ENCODE data around the gene GFRA1.

GFRA1 gene

GRCh38 chr10:116024271-116024878, 248.6 kb downstream of the GFRA1 start:
- H3K9me3 Mint-ChIP-seq = peaks cover 3% of the 10 kb centered on the region
- no peak overlapping the region for H3K27ac Mint-ChIP-seq
- H3K4me1 Mint-ChIP-seq (ENCODE audit: low read depth) = no peaks in the 10 kb centered on the region
- no peak overlapping the region for H3K4me3 Mint-ChIP-seq
- no peak for DNase-seq
- H3K36me3 Mint-ChIP-seq (ENCODE audit: low read depth) = no peaks in the 10 kb centered on the region
- H3K27me3 Mint-ChIP-seq = no peaks in the 10 kb centered on the region

GRCh38 chr10:116017405-116017804, 255.6 kb downstream of the GFRA1 start:
- Mint-ChIP-seq H3K4me1 (ENCODE audit: low read depth) (no peaks in the 10 kb centered on the region), H3K9me3 (peaks cover 7% of the 10 kb centered on the region), H3K27ac (no peak overlapping the region), H3K36me3 (ENCODE audit: low read depth) (no peaks in the 10 kb centered on the region), H3K27me3 (no peaks in the 10 kb centered on the region), H3K4me3 (no peak overlapping the region)
- no peak for DNase-seq

GRCh38 chr10:116015583-116016333, 257.2 kb downstream of the GFRA1 start:
- H3K27me3 Mint-ChIP-seq = no peaks in the 10 kb centered on the region
- H3K4me3 Mint-ChIP-seq = no peak overlapping the region
- no peak for DNase-seq
- peaks cover 7% of the 10 kb centered on the region for H3K9me3 Mint-ChIP-seq
- no peak overlapping the region for H3K27ac Mint-ChIP-seq
- H3K36me3 Mint-ChIP-seq (ENCODE audit: low read depth) = no peaks in the 10 kb centered on the region
- H3K4me1 Mint-ChIP-seq (ENCODE audit: low read depth) = no peaks in the 10 kb centered on the region

GRCh38 chr10:116014871-116015582, 258.0 kb downstream of the GFRA1 start:
- DNase-seq = no peak
- Mint-ChIP-seq H3K4me1 (ENCODE audit: low read depth) (no peaks in the 10 kb centered on the region), H3K27ac (no peak overlapping the region), H3K27me3 (no peaks in the 10 kb centered on the region), H3K9me3 (peaks cover 7% of the 10 kb centered on the region), H3K4me3 (no peak overlapping the region), H3K36me3 (ENCODE audit: low read depth) (no peaks in the 10 kb centered on the region)

GRCh38 chr10:116014326-116014725, 258.7 kb downstream of the GFRA1 start:
- Mint-ChIP-seq H3K27me3 (no peaks in the 10 kb centered on the region), H3K4me3 (no peak overlapping the region), H3K4me1 (ENCODE audit: low read depth) (no peaks in the 10 kb centered on the region), H3K9me3 (peaks cover 7% of the 10 kb centered on the region), H3K27ac (no peak overlapping the region), H3K36me3 (ENCODE audit: low read depth) (no peaks in the 10 kb centered on the region)
- DNase-seq = no peak

- no peaks in the 10 kb centered on the region for H3K36me3 Mint-ChIP-seq (ENCODE audit: low read depth)
- peaks cover 7% of the 10 kb centered on the region for H3K9me3 Mint-ChIP-seq
- H3K4me1 Mint-ChIP-seq (ENCODE audit: low read depth) = no peaks in the 10 kb centered on the region
- DNase-seq = no peak
- H3K27me3 Mint-ChIP-seq = no peaks in the 10 kb centered on the region
- no peak overlapping the region for H3K27ac Mint-ChIP-seq
- no peak overlapping the region for H3K4me3 Mint-ChIP-seq
Observed at GRCh38 chr10:116011929-116012328, 261.1 kb downstream of the GFRA1 start.

GRCh38 chr10:116007256-116007891, 265.6 kb downstream of the GFRA1 start:
- Mint-ChIP-seq H3K4me3 (no peak overlapping the region), H3K36me3 (ENCODE audit: low read depth) (no peaks in the 10 kb centered on the region), H3K27ac (no peak overlapping the region), H3K4me1 (ENCODE audit: low read depth) (no peaks in the 10 kb centered on the region), H3K27me3 (no peaks in the 10 kb centered on the region), H3K9me3 (no peaks in the 10 kb centered on the region)
- no peak for DNase-seq
